Fibroblast of mammary gland (primary cell): Measurements from ENCODE around the gene LDLRAD4.

Experiments
- DNase-seq: peaks from one replicate; pipeline ENCODE4 v3.0.0-alpha.2; 2010; ENCODE audit warnings: low read depth
- H3K4me3 ChIP-seq: 2 replicates; pipeline ENCODE4 v1.5.1; 2011; ENCODE audit warnings: low read depth, mild to moderate bottlenecking, low read length, moderate library complexity; ENCODE audit not compliant: control insufficient read depth
- TF ChIP-seq, protein P1 (sequence below): conservative IDR thresholded peaks from 2 replicates; pipeline ENCODE4 v1.5.1; 2011; ENCODE audit warnings: low read depth, low read length, inconsistent platforms; ENCODE audit not compliant: control insufficient read depth, insufficient read depth

LDLRAD4 gene

GRCh38 chr18:13400636-13401315, 182.2 kb downstream of the LDLRAD4 start:
- H3K4me3 ChIP-seq, result no peak overlapping the region
- TF ChIP-seq, protein P1, sequence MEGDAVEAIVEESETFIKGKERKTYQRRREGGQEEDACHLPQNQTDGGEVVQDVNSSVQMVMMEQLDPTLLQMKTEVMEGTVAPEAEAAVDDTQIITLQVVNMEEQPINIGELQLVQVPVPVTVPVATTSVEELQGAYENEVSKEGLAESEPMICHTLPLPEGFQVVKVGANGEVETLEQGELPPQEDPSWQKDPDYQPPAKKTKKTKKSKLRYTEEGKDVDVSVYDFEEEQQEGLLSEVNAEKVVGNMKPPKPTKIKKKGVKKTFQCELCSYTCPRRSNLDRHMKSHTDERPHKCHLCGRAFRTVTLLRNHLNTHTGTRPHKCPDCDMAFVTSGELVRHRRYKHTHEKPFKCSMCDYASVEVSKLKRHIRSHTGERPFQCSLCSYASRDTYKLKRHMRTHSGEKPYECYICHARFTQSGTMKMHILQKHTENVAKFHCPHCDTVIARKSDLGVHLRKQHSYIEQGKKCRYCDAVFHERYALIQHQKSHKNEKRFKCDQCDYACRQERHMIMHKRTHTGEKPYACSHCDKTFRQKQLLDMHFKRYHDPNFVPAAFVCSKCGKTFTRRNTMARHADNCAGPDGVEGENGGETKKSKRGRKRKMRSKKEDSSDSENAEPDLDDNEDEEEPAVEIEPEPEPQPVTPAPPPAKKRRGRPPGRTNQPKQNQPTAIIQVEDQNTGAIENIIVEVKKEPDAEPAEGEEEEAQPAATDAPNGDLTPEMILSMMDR, result no peak
- no peak for DNase-seq

DNA sequence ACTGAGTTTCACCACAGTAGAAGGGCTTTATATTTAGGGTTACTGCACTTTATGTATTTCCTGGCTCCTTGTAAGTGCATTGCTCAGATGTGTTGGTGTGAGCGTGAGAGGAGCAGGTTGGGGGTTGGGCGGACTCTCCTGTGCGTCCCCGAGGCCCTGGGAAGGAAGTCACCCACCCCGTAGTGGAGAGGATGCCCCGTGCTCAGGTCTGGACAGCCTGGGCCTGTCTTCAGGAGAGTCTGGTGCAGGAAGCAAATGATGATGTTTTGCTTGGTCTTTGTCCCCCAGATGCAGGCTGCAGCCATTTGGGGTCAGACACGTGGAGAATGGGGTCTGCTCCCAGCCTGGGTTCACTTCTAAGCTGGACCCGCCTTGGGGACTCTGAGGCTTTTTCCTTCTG, 182.8 kb downstream of the LDLRAD4 start:
- no peak overlapping the region for H3K4me3 ChIP-seq
- TF ChIP-seq, protein P1, result no peak
- DNase-seq, result no peak

GRCh38 chr18:13401826-13402225, 183.3 kb downstream of the LDLRAD4 start:
- no peak overlapping the region for H3K4me3 ChIP-seq

GRCh38 chr18:13403786-13404549, 185.4 kb downstream of the LDLRAD4 start:
- no peak overlapping the region for H3K4me3 ChIP-seq
- no peak for DNase-seq
- TF ChIP-seq, protein P1, result no peak

More at GRCh38 chr18:13401826-13402225, 183.3 kb downstream of the LDLRAD4 start:
- TF ChIP-seq, protein P1, result no peak
- DNase-seq, result no peak

GRCh38 chr18:13405305-13406038, 186.9 kb downstream of the LDLRAD4 start:
- TF ChIP-seq, protein P1, result no peak
- H3K4me3 ChIP-seq, result no peak overlapping the region
- no peak for DNase-seq

DNA sequence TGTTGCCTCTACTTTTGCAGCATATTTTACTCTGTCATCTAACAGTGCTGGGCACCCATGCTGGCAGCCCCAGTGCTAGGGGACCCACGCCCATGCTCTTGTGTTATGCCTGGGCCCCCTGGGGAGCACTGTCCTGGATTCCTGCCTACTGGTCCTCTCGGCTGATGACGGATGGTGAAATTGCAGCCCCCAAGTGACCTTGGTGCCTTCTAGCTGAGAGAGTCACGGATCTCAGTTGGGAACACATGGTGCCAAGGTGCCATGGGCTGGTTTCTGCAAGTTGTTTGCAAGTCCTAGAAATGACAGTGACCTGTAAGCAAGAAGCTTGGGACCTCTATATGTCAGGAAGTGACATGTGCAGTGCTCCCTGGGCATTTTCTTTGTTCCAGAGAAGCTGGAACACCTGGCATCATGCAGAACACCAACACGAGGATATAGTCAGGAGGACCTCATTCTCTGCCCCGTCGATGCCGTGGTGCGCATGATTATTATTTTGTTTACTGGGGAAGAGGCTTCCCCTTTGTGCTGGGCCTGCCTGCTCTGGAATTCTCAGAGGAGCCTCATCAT, 187.6 kb downstream of the LDLRAD4 start:
- DNase-seq, result no peak
- H3K4me3 ChIP-seq, result no peak overlapping the region
- TF ChIP-seq, protein P1, result no peak
